Measurements from ENCODE around the gene MVB12B. TPM values are rescaled to one million over a fixed set of nuclear protein-coding genes. Genes with fewer than 3 reads are reported as not detected.

MVB12B gene
- total RNA-seq, 1 experiment from 2014 or later: 4.5 TPM

DNA sequence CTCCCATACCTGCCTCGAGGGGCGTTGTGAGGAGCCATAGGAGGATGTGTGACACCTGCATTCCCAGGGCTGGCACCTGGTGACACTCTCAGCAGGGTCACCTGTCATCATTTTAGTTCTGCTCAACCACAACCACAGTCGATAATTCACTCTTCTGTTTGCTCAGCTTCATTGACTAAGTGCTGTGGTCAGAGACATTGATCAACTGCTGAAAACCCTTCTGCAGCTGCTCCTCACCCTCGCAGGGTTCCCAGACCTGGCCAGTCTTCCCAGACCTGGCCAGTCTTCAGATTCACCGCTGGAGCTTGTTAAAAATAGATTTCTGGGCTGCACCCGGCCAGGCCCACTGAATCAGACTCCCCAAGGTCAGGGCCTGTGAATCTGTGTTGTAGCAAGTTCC, 92.8 kb downstream of the MVB12B start:
- no peak for TF ChIP-seq CTCF (IDR thresholded peaks at IDR 0.05; ENCODE audit: unreplicated experiment)
- CTCF ChIA-PET: interaction anchor here (0.6 kb wide), 1 partner anchor 34 kb away, joined by 5 read pairs; no protein-coding TSS in a partner anchor
- no TSS peak for BruUV-seq (replicated peaks)
- intact Hi-C loops (cut with micrococcal nuclease; ENCODE audit: unreplicated experiment): no loop called here
- DNase-seq: peak; percentile 14
- no peak overlapping the region for H3K4me3 Mint-ChIP-seq (ENCODE audit: low read depth, unreplicated experiment)
- H3K9me3 Mint-ChIP-seq (ENCODE audit: low read depth, unreplicated experiment): no peaks in the 10 kb centered on the region
- peaks cover 19% of the 10 kb centered on the region for H3K4me1 Mint-ChIP-seq (ENCODE audit: low read depth, unreplicated experiment)
- H3K36me3 Mint-ChIP-seq (ENCODE audit: insufficient read depth, unreplicated experiment): peaks cover 5% of the 10 kb centered on the region
- H3K27me3 Mint-ChIP-seq (ENCODE audit: unreplicated experiment): no peaks in the 10 kb centered on the region
- no peak overlapping the region for H3K27ac Mint-ChIP-seq (ENCODE audit: unreplicated experiment)

- Mint-ChIP-seq H3K9me3 (ENCODE audit: low read depth, unreplicated experiment) (no peaks in the 10 kb centered on the region), H3K4me1 (ENCODE audit: low read depth, unreplicated experiment) (peaks cover 19% of the 10 kb centered on the region), H3K4me3 (ENCODE audit: low read depth, unreplicated experiment) (no peak overlapping the region), H3K27ac (ENCODE audit: unreplicated experiment) (no peak overlapping the region), H3K36me3 (ENCODE audit: insufficient read depth, unreplicated experiment) (peaks cover 5% of the 10 kb centered on the region), H3K27me3 (ENCODE audit: unreplicated experiment) (no peaks in the 10 kb centered on the region)
- CTCF ChIA-PET: interaction anchor here (0.5 to 0.7 kb wide), 5 partner anchors 30 to 189 kb away, joined by 3 to 8 read pairs (median 5); no protein-coding TSS in a partner anchor
- BruUV-seq (replicated peaks): no TSS peak
- intact Hi-C loops (cut with micrococcal nuclease; ENCODE audit: unreplicated experiment): no loop called here
- no peak for DNase-seq
- no peak for TF ChIP-seq CTCF (IDR thresholded peaks at IDR 0.05; ENCODE audit: unreplicated experiment)
Observed at GRCh38 chr9:126420135-126420534, 93.5 kb downstream of the MVB12B start.

GRCh38 chr9:126420643-126421564, 94.3 kb downstream of the MVB12B start:
- CTCF ChIA-PET: interaction anchor here (0.5 to 0.7 kb wide), 3 partner anchors 29 to 122 kb away, joined by 3 to 8 read pairs (median 7); no protein-coding TSS in a partner anchor
- H3K9me3 Mint-ChIP-seq (ENCODE audit: low read depth, unreplicated experiment): no peaks in the 10 kb centered on the region

More at GRCh38 chr9:126420643-126421564, 94.3 kb downstream of the MVB12B start:
- intact Hi-C loops (cut with micrococcal nuclease; ENCODE audit: unreplicated experiment): no loop called here
- no peak for TF ChIP-seq CTCF (IDR thresholded peaks at IDR 0.05; ENCODE audit: unreplicated experiment)
- Mint-ChIP-seq H3K4me3 (ENCODE audit: low read depth, unreplicated experiment) (no peak overlapping the region), H3K36me3 (ENCODE audit: insufficient read depth, unreplicated experiment) (no peaks in the 10 kb centered on the region), H3K4me1 (ENCODE audit: low read depth, unreplicated experiment) (peaks cover 19% of the 10 kb centered on the region), H3K27ac (ENCODE audit: unreplicated experiment) (peak overlapping the region; percentile 30), H3K27me3 (ENCODE audit: unreplicated experiment) (no peaks in the 10 kb centered on the region)
- BruUV-seq (replicated peaks): no TSS peak
- peak; percentile 14 for DNase-seq
